IMR-90 (cell line): ENCODE measurements around the gene USF1. TPM values are rescaled to one million over a fixed set of nuclear protein-coding genes. Genes with fewer than 3 reads are reported as not detected.

Source experiments
- ATAC-seq: fragments of 200-7000 bp; cut with Tn5 transposase; 2 replicates; pipeline ENCODE4 v1.9.1; 2020; ENCODE audit warnings: low read depth, mild to moderate bottlenecking, moderate library complexity
- BruUV-seq: library from RNA; stranded (reverse); fragments of 400-500 nt; replicated peaks from 2 replicates; lab custom pipeline; 2021; lab: Mats Ljungman, UMichigan
- CTCF ChIA-PET: fragments of 300-600 bp; formaldehyde crosslinking; extraction: SDS; loops from one replicate; lab custom pipeline; 2021; ENCODE audit warnings: antibody characterized with exemption; lab: Yijun Ruan, JAX
- POLR2A ChIA-PET: fragments of 300-600 bp; sonication (Branson Sonifier 250); formaldehyde crosslinking; loops from one replicate; lab custom pipeline; 2022; ENCODE audit warnings: antibody characterized with exemption; ENCODE audit not compliant: unreplicated experiment; lab: Charles Lee
- DNase-seq: peaks from one replicate; pipeline ENCODE4 v3.0.0; 2013
- H2AFZ ChIP-seq: replicated peaks from 2 replicates; pipeline ENCODE3; 2013; ENCODE audit warnings: low read length, mild to moderate bottlenecking; ENCODE audit not compliant: poor library complexity
- H2AK5ac ChIP-seq: 2 replicates; pipeline ENCODE4 v1.6.1; 2013; ENCODE audit warnings: low read depth, low read length, inconsistent platforms
- H2AK9ac ChIP-seq: replicated peaks from 2 replicates; pipeline ENCODE3; 2013; ENCODE audit warnings: mild to moderate bottlenecking, low read depth, low read length, moderate library complexity; ENCODE audit not compliant: poor library complexity
- H2BK120ac ChIP-seq: 2 replicates; pipeline ENCODE4 v1.6.1; 2013; ENCODE audit warnings: low read depth, low read length, inconsistent platforms
- H2BK15ac ChIP-seq: 3 replicates; pipeline ENCODE4 v1.6.1; 2013; ENCODE audit warnings: low read depth, low read length, inconsistent platforms
- H2BK20ac ChIP-seq: 2 replicates; pipeline ENCODE4 v1.6.1; 2013; ENCODE audit warnings: low read depth, mild to moderate bottlenecking, inconsistent platforms, low read length, moderate library complexity
- H2BK5ac ChIP-seq: 2 replicates; pipeline ENCODE4 v1.6.1; 2013; ENCODE audit warnings: mild to moderate bottlenecking, low read depth, low read length, inconsistent platforms; ENCODE audit not compliant: poor library complexity, severe bottlenecking
- H3K14ac ChIP-seq: replicated peaks from 2 replicates; pipeline ENCODE4 v1.6.1; 2013; ENCODE audit warnings: low read depth, low read length, inconsistent platforms
- H3K18ac ChIP-seq: 2 replicates; pipeline ENCODE4 v1.6.1; 2013; ENCODE audit warnings: low read depth, low read length, control low read depth
- H3K23ac ChIP-seq: 2 replicates; pipeline ENCODE4 v1.6.1; 2013; ENCODE audit warnings: low read depth, low read length, inconsistent platforms
- H3K27ac ChIP-seq: 2 replicates; pipeline ENCODE4 v1.5.1; 2013; ENCODE audit warnings: mild to moderate bottlenecking, control low read depth, low read length; ENCODE audit not compliant: insufficient read depth
- H3K27me3 ChIP-seq: 2 replicates; pipeline ENCODE4 v1.6.1; 2013; ENCODE audit warnings: low read length; ENCODE audit not compliant: control insufficient read depth, insufficient read depth
- H3K36me3 ChIP-seq: 2 replicates; pipeline ENCODE4 v1.6.1; 2013; ENCODE audit warnings: low read length, mixed read lengths; ENCODE audit not compliant: control insufficient read depth, insufficient read depth
- H3K4ac ChIP-seq: 2 replicates; pipeline ENCODE4 v1.6.1; 2013; ENCODE audit warnings: low read depth, low read length, inconsistent platforms
- H3K4me1 ChIP-seq: 2 replicates; pipeline ENCODE4 v1.6.1; 2013; ENCODE audit warnings: low read length, mixed read lengths; ENCODE audit not compliant: control insufficient read depth, insufficient read depth
- H3K4me2 ChIP-seq: 2 replicates; pipeline ENCODE4 v1.6.1; 2013; ENCODE audit warnings: low read depth, mild to moderate bottlenecking, control low read depth, low read length, moderate library complexity
- H3K4me3 ChIP-seq: 2 replicates; pipeline ENCODE4 v1.5.1; 2013; ENCODE audit warnings: low read depth, mild to moderate bottlenecking, control low read depth, low read length, moderate library complexity; ENCODE audit not compliant: insufficient read depth
- H3K56ac ChIP-seq: 2 replicates; pipeline ENCODE4 v1.6.1; 2013; ENCODE audit warnings: low read length, inconsistent platforms; ENCODE audit not compliant: insufficient read depth; ENCODE audit errors: extremely low read depth
- H3K79me1 ChIP-seq, 2 experiments: 2 replicates each; pipeline ENCODE4 v1.6.1; 2013; ENCODE audit warnings: low read length in 2 of 2, inconsistent platforms in 1 of 2, low read depth in 1 of 2
- H3K9ac ChIP-seq: 2 replicates; pipeline ENCODE4 v1.6.1; 2013; ENCODE audit warnings: low read depth, low read length, control low read depth
- H3K9me1 ChIP-seq: 2 replicates; pipeline ENCODE4 v1.6.1; 2013; ENCODE audit warnings: low read length, inconsistent platforms; ENCODE audit not compliant: insufficient read depth
- H3K9me3 ChIP-seq: 2 replicates; pipeline ENCODE4 v1.6.1; 2013; ENCODE audit warnings: low read length; ENCODE audit not compliant: control insufficient read depth, insufficient read depth
- H4K20me1 ChIP-seq: 2 replicates; pipeline ENCODE4 v1.6.1; 2013; ENCODE audit warnings: low read length, inconsistent platforms; ENCODE audit not compliant: insufficient read depth
- H4K5ac ChIP-seq: 2 replicates; pipeline ENCODE4 v1.6.1; 2013; ENCODE audit warnings: mild to moderate bottlenecking, low read depth, low read length, control low read depth
- H4K8ac ChIP-seq, 2 experiments: 2 replicates each; pipeline ENCODE4 v1.6.1; 2013; ENCODE audit warnings: low read depth in 2 of 2, low read length in 2 of 2, control low read depth in 1 of 2, inconsistent platforms in 1 of 2
- H4K91ac ChIP-seq: 2 replicates; pipeline ENCODE4 v1.6.1; 2013; ENCODE audit warnings: low read depth, low read length, inconsistent platforms; ENCODE audit not compliant: insufficient read depth
- BHLHE40 ChIP-seq: fragments of 150-350 bp; IDR thresholded peaks from 2 replicates; pipeline ENCODE4 v1.6.1; 2016; ENCODE audit warnings: mild to moderate bottlenecking, low read depth, low read length
- CEBPB ChIP-seq: IDR thresholded peaks from 2 replicates; pipeline ENCODE4 v1.6.1; 2012; ENCODE audit warnings: low read depth, low read length, improper control_type of control experiment
- CHD1 ChIP-seq: IDR thresholded peaks from 2 replicates; pipeline ENCODE4 v1.6.1; 2012; ENCODE audit warnings: low read depth, low read length, improper control_type of control experiment
- CTCF ChIP-seq: conservative IDR thresholded peaks from 2 replicates; pipeline ENCODE4 v1.5.1; 2012; ENCODE audit warnings: mild to moderate bottlenecking, low read depth, low read length, improper control_type of control experiment
- ELK1 ChIP-seq: fragments of 150-350 bp; IDR thresholded peaks from 2 replicates; pipeline ENCODE4 v1.6.1; 2016; ENCODE audit warnings: low read depth, mild to moderate bottlenecking, low read length, moderate library complexity, borderline replicate concordance
- FOS ChIP-seq: fragments of 150-350 bp; IDR thresholded peaks from 2 replicates; pipeline ENCODE4 v1.6.1; 2016; ENCODE audit warnings: low read depth, low read length
- MAFK ChIP-seq: IDR thresholded peaks from 2 replicates; pipeline ENCODE4 v1.6.1; 2012; ENCODE audit warnings: low read depth, low read length, improper control_type of control experiment
- MAZ ChIP-seq: IDR thresholded peaks from 2 replicates; pipeline ENCODE4 v1.6.1; 2012; ENCODE audit warnings: low read depth, mild to moderate bottlenecking, low read length, improper control_type of control experiment, moderate library complexity, borderline replicate concordance
- MXI1 ChIP-seq: IDR thresholded peaks from 2 replicates; pipeline ENCODE4 v1.6.1; 2012; ENCODE audit warnings: low read depth, mild to moderate bottlenecking, low read length, moderate library complexity, borderline replicate concordance
- NFE2L2 ChIP-seq: fragments of 150-350 bp; IDR thresholded peaks from 2 replicates; pipeline ENCODE4 v1.6.1; 2016; ENCODE audit warnings: low read depth, mild to moderate bottlenecking, low read length
- POLR2A ChIP-seq: IDR thresholded peaks from 2 replicates; pipeline ENCODE4 v1.6.1; 2012; ENCODE audit warnings: mild to moderate bottlenecking, low read depth, low read length
- RAD21 ChIP-seq: IDR thresholded peaks from 2 replicates; pipeline ENCODE4 v1.6.1; 2012; ENCODE audit warnings: low read length, improper control_type of control experiment
- RCOR1 ChIP-seq: IDR thresholded peaks from 2 replicates; pipeline ENCODE4 v1.6.1; 2012; ENCODE audit warnings: mild to moderate bottlenecking, low read length, improper control_type of control experiment; ENCODE audit not compliant: insufficient replicate concordance
- RFX5 ChIP-seq: IDR thresholded peaks from 2 replicates; pipeline ENCODE4 v1.8.0; 2012; ENCODE audit warnings: low read depth, mild to moderate bottlenecking, low read length, moderate library complexity
- SMC3 ChIP-seq: fragments of 150-350 bp; IDR thresholded peaks from 2 replicates; pipeline ENCODE4 v1.6.1; 2016; ENCODE audit warnings: low read depth, mild to moderate bottlenecking, antibody characterized with exemption, low read length, moderate library complexity
- USF2 ChIP-seq: fragments of 150-350 bp; IDR thresholded peaks from 2 replicates; pipeline ENCODE4 v1.6.1; 2017; ENCODE audit warnings: mild to moderate bottlenecking, antibody characterized with exemption, low read length, low read depth
- WGBS, 2 experiments: methylation state at CpG; one replicate each; pipeline versions ENCODE4 v1.1.5 to v1.1.7; 2013; ENCODE audit warnings: missing lambda C conversion rate in 2 of 2; ENCODE audit not compliant: insufficient read length in 1 of 2; ENCODE audit errors: extremely low coverage in 2 of 2; 5-methylcytosine and 5-hydroxymethylcytosine counted together
- dilution Hi-C: fragments of 300-500 bp; cut with HindIII; formaldehyde crosslinking; loops from one replicate; pipeline ENCODE4 v1.14.3; 2018; ENCODE audit warnings: low sequenced_read_pairs; ENCODE audit not compliant: unreplicated experiment
- in situ Hi-C: fragments of 300-500 bp; cut with MboI; formaldehyde crosslinking; loops from 3 replicates; pipeline ENCODE4 v1.14.3; 2019; ENCODE audit warnings: low sequenced_read_pairs, inconsistent platforms, mixed read lengths
- intact Hi-C: fragments of 100-400 bp; cut with micrococcal nuclease; formaldehyde crosslinking; loops from 2 replicates; pipeline ENCODE4 v1.10.0; 2022
- polyA plus RNA-seq, 3 experiments: library from polyadenylated mRNA; depleted of rRNA; stranded (reverse); fragments of >200 nt; gene quantifications; 2 replicates each; pipeline ENCODE4 v1.2.3, GENCODE V29; 2012; ENCODE audit warnings: low replicate concordance in 1 of 3
- total RNA-seq: library from RNA; depleted of rRNA; stranded (reverse); fragments of >200 nt; gene quantifications from 2 replicates; pipeline ENCODE4 v1.2.3, GENCODE V29; 2012

Gene USF1
- total and polyA plus RNA-seq, 2 of the 4 experiments (the other 2 are of a cell fraction) = 37.1 to 78.9 TPM

- Histone ChIP-seq H4K91ac (no peak overlapping the region), H2BK15ac (no peak overlapping the region), H2AK5ac (no peak overlapping the region), H2BK5ac (no peak overlapping the region), H3K4me3 (no peak overlapping the region), H2AFZ (no peak overlapping the region), H2BK120ac (no peak overlapping the region), H3K14ac (no peak overlapping the region), H4K8ac (no peak overlapping the region), H3K18ac (no peak overlapping the region), H3K4me1 (no peaks in the 10 kb centered on the region), H3K9me1 (no peaks in the 10 kb centered on the region), H3K27ac (no peak overlapping the region), H3K4ac (no peak overlapping the region), H2BK20ac (no peak overlapping the region), H3K4me2 (no peak overlapping the region), H3K9me3 (no peaks in the 10 kb centered on the region), H3K27me3 (peaks cover 6% of the 10 kb centered on the region), H3K79me1 (no peaks in the 10 kb centered on the region), H4K5ac (no peak overlapping the region), H3K9ac (no peak overlapping the region), H4K20me1 (no peaks in the 10 kb centered on the region), H3K36me3 (no peaks in the 10 kb centered on the region), H3K23ac (no peak overlapping the region), H3K56ac (no peak overlapping the region), H2AK9ac (no peak overlapping the region)
- in situ Hi-C loops (no loop called here), dilution Hi-C loops (no loop called here), intact Hi-C loops (no loop called here)
- ChIA-PET CTCF (interaction anchor here (0.7 kb wide), 1 partner anchor 810 kb away, joined by 3 read pairs; no protein-coding TSS in a partner anchor), POLR2A (no interaction called here)
- no CpG with 5 or more reads among the region's 4 CpGs for WGBS, 2 experiments
- BruUV-seq = no TSS peak
- no peak for TF ChIP-seq CEBPB
- no peak for TF ChIP-seq FOS
- no peak for TF ChIP-seq POLR2A
- no peak for TF ChIP-seq CTCF
- TF ChIP-seq SMC3 = no peak
- TF ChIP-seq RFX5 = no peak
- TF ChIP-seq RAD21 = no peak
- TF ChIP-seq MAZ = no peak
- no peak for TF ChIP-seq ELK1
- TF ChIP-seq MAFK = no peak
- no peak for TF ChIP-seq RCOR1
- TF ChIP-seq BHLHE40 = no peak
- no peak for TF ChIP-seq MXI1
- no peak for TF ChIP-seq CHD1
- TF ChIP-seq USF2 = no peak
- no peak for TF ChIP-seq NFE2L2
- ATAC-seq (no peak), DNase-seq (no peak)
Measured at GRCh38 chr1:161061419-161061818, 15.6 kb upstream of the USF1 start.
